Measurements from ENCODE around the gene NR1H2.

The NR1H2 gene

DNA sequence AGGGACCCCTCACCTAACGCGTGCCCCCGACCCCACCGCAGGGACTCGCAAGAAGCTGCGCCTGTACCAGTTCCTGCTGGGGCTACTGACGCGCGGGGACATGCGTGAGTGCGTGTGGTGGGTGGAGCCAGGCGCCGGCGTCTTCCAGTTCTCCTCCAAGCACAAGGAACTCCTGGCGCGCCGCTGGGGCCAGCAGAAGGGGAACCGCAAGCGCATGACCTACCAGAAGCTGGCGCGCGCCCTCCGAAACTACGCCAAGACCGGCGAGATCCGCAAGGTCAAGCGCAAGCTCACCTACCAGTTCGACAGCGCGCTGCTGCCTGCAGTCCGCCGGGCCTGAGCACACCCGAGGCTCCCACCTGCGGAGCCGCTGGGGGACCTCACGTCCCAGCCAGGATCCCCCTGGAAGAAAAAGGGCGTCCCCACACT is 51.8 kb downstream of the NR1H2 start:
- Histone ChIP-seq H3K27ac (peak overlapping the region in 1 of 2 donors; percentile 37), H3K4me3 (peak overlapping the region; percentile 55)
- TF ChIP-seq, protein P1, sequence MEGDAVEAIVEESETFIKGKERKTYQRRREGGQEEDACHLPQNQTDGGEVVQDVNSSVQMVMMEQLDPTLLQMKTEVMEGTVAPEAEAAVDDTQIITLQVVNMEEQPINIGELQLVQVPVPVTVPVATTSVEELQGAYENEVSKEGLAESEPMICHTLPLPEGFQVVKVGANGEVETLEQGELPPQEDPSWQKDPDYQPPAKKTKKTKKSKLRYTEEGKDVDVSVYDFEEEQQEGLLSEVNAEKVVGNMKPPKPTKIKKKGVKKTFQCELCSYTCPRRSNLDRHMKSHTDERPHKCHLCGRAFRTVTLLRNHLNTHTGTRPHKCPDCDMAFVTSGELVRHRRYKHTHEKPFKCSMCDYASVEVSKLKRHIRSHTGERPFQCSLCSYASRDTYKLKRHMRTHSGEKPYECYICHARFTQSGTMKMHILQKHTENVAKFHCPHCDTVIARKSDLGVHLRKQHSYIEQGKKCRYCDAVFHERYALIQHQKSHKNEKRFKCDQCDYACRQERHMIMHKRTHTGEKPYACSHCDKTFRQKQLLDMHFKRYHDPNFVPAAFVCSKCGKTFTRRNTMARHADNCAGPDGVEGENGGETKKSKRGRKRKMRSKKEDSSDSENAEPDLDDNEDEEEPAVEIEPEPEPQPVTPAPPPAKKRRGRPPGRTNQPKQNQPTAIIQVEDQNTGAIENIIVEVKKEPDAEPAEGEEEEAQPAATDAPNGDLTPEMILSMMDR (IDR thresholded peaks at IDR 0.05) = no peak
- DNase-seq (ENCODE audit: low spot score) = peak; percentile 85

GRCh38 chr19:50428772-50429463 is 52.7 kb downstream of the NR1H2 start:
- no peak for DNase-seq (ENCODE audit: low spot score)
- TF ChIP-seq, protein P1 (IDR thresholded peaks at IDR 0.05) = no peak
- H3K27ac ChIP-seq = no peak overlapping the region
- H3K4me3 ChIP-seq = no peak overlapping the region

- TF ChIP-seq, protein P1 (IDR thresholded peaks at IDR 0.05) = no peak
- H3K4me3 ChIP-seq = peak overlapping the region; percentile 73
- no peak overlapping the region for H3K27ac ChIP-seq
- DNase-seq (ENCODE audit: low spot score) = no peak
Observed at GRCh38 chr19:50430888-50431342, 54.7 kb downstream of the NR1H2 start.

- Histone ChIP-seq H3K4me3 (peak overlapping the region; percentile 73), H3K27ac (peak overlapping the region; percentile 10 to 64)
- TF ChIP-seq, protein P1 (IDR thresholded peaks at IDR 0.05) = no peak
- peak; percentile 86 for DNase-seq (ENCODE audit: low spot score)
Observed at GRCh38 chr19:50431343-50432220, 55.3 kb downstream of the NR1H2 start.

DNA sequence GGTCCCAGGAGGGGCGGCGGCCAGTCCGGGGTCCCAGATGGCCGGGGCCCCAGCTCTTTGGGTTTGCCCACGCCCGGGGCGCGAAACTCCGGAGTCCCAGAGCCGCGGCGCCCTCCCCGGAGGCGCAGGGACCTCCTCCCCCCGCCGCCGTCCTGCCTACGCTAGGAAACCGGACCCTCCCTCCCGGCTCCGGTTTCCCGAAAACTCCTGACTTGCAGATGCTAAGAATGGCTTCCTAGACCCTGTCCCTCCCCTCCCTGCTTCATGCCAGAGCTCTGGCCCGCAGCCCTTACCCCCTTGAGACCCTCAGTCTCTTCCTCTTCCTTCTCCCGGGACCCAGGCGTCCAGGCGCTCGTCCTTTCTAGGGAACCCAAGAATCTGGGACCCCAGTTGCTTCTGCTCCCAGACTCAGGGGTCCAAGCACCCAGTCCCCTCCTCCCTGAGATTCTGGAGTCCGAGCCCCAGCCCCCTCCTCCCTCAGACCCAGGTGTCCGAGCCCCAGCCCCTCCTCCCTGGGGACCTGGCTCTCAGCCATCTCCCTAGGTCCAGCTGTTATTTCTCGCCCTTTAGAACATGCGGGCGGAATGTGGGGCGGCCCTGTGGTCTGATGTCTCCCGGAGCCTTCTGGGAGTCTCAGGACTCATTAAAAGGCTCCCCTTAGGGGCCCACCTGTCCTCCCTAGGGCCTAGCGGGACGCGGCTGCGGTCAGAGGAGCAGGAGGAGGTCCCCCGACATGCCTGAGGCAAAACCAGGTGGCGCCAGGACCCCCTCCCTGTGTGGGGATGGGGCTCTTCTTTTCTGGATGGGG is 56.2 kb downstream of the NR1H2 start, which contains the start of gene MYBPC2:
TSS of gene MYBPC2 (plus strand) at position 672 of the 808 bp plus-strand sequence. CDS start at position 734, 62 bp downstream.
- DNase-seq (ENCODE audit: low spot score) = no peak
- H3K4me3 ChIP-seq = peak within 1 kb of the TSS; percentile 73
- TF ChIP-seq, protein P1 (IDR thresholded peaks at IDR 0.05) = no peak
- H3K27ac ChIP-seq = peak within 1 kb of the TSS; percentile 10 to 64
